ENCODE measurements around the gene TTLL10.
"Not testable (repeated sequence)": the region's sequence is repeated elsewhere in the genome, so short reads cannot be mapped to it uniquely, and the experiment has no call there.

Gene TTLL10

DNA sequence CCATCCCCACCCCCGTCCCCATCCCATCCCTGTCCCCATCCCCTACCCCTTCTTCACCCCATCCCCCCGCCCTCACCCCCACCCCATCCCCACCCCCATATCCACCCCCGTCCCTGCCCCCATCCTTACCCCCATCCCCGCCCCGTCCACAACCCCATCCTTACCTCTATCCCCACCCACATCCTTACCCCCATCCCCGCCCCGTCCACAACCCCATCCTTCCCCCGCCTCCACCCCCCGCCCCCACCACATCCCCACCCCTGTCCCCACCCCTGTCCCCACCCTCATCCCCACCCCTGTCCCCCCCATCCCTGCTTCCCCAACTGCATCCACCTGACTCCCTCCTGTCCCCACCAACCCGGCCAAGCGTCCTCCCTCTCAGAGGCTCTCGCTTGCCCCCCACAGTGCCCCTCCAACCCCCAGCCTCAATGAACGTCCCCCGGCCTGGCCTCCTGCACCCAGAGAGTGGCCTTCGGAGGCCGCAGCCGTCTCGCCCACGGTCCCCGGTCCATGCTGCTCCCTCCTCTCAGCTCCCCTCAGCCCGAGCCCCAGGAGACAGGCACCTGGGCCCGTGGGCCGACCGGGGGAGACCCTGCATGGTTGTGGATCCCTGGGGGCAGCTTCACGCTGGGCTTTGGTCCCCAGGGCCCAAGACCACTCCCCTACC is 32.3 kb upstream of the TTLL10 start:
- DNase-seq, result no peak

DNA sequence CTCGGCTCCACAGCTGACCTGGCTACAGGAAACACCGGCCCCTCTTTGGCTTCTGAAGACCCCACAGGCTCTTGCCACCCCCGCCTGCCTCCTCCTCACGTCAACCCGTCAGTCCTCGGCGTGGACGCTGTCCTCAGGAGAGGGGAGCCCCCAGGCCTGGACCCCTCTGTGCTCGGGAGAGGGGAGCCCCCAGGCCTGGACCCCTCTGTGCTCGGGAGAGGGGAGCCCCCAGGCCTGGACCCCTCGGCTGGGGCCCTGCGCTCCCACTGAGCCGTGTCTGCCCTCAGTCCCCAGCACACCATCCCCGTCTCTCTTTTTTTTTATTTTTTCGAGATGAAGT is 31.8 kb upstream of the TTLL10 start:
- DNase-seq, result no peak

DNA sequence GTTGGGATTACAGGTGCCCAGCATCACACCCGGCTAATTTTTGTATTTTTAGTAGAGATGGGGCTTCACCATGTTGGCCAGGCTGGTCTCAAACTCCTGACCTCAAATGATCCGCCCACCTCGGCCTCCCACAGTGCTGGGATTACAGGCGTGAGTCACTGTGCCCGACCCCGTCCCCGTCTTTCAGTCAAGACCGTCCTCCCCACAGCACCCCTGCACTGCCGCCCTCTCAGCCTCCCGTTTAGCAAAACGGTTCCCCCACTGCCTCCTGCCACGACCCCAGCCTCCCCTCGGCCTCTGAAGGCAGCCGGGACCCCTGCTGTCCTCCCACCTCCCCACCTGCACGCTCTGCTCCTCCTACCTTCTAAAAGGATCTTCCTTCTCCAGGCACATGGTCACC is 31.3 kb upstream of the TTLL10 start:
- DNase-seq, result not testable (repeated sequence)

DNA sequence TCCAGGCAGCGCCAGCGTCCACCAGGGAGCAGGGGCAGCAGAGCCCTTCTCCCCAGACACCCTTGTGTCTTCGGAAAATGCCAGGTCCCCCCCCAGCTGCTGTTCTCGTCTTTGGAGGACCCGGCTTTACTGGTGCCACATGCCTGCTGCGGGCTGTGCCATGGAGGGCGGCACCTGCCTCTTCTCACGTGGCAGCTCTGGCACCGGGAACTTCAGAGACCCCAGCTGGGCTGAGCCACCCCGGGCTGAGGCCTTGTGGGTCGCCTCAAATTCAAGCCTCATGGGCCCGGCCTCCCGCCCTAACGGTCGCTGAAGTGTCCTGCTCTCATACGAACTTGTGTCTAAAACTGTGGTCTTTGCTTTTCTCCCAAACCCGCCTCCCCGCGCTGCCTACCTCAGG is 30.8 kb upstream of the TTLL10 start:
- no peak for DNase-seq

DNA sequence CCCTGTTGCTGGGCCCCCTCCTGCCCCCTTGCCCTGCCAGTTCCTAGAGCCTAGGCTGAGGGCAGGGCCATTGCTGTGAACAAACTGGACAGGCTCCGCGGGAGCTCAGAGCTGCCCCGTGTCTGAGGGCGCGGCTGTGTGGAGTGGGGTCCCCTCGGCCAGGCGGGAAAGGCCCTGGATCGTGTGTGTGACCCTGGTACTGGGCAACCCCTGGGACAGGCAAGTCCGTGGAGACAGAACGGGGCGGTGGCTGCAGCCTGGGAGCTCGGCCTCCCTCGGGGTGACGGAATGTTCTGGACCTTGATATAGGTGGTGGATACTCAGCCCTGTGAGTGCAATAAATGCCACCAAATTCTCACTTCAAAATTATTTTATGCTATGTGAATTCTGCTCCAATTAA is 30.0 kb upstream of the TTLL10 start:
- no peak for DNase-seq

DNA sequence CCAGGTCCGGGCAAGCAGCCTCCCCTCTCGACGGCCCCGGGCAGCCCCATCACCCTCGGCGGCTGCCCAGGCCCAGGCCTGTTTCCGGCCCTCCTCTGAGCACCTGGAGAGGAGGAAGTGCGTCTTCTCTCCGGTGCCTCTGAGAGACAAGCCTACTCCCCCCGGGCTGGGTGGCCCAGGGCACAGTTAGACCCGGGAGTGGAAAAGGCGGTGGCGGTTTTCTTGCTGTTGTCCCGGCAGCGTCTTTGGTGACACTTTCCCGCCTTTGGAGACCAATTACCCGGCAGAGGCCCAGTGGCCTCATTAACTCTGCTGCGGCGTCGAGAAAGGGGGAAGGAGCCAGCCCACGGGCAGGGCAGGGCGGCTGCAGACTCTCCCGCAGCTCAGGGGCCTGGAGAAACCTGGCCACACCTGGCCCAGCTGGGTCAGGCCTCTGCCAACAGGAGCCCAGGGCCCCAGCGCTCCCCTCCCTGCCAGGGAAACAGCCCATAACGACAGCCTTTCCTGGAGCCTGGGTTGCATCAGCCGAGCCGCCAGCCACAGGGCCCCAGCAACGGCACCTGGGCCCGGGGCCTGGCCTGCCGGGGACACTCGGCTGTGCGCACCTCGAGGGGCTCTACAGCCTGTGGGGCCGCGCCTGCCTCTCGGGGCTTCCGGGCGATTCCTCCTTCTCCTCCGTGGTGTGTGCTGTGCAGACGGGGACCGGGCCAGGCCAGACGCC is 29.4 kb upstream of the TTLL10 start:
- no peak for DNase-seq

DNA sequence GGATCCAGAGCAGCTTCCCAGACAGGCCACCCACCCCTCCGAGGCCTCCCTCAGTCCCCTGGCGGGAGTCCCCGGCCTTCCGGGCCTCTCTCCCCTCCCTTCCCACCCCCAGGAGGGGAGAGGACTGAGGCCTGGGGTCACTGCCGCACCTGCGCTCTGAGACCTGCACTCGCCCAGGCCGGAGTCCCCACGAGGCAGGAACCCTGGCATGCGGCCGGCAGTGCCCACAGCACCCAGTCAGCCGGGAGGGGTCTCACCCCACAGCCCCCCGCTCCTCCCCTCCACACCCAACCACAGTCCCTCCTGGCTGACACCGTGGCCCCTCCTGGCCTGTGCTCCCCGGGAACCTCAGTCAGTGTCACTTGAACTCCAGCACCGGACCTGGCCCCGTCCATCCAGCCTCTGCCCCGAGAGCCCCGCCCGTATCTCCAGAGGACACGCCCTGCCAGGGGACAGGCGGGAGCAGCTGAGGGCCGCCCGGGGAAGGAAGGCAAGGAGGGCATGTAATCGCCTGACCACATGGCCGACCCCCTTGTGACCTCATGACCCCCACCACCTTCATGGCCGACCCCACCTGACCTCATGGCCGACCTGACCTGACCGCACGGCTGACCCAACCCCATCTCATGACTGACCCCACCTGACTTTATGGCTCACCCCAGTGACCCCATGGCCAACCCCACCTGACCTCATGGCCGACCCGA is 28.7 kb upstream of the TTLL10 start:
- DNase-seq, result no peak

DNA sequence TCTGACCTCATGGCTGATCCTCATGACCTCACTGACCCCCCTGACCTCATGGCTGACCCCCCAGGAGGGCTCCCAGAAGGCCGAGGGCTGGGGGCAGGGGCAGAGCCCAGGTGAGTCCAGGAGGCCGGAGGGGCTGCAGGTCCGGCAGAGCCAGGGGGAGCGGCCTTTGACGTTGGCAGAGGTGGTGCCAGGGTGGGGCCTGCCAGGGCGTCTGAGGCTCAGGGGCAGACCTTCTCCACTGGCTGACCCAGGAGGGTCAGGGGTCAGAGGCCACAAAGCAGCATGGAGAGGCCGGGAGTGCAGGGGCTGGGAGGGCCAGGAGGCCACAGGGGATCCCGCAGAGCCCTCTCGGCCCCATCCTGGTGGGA is 28.1 kb upstream of the TTLL10 start:
- DNase-seq, result no peak

DNA sequence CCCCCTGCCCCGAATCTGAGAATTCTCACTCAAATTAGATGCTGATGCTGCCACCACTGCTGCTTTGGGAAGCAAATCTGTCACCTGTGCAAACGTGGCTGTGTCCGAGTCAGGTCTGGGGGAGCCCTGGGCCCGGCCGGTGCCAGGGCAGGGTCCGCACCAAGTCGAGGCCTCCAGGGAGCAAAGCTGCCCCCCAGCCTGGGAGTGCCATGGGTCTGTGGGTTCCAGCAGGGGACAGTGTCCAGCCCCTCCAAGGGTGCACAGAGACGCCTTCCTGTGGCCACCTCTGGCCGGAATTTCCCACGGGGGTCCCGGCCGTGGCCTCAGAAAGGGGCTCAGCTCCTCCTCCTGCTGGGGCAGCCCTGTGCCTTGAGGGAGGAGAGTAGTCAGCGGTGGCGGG is 27.7 kb upstream of the TTLL10 start:
- no peak for DNase-seq

DNA sequence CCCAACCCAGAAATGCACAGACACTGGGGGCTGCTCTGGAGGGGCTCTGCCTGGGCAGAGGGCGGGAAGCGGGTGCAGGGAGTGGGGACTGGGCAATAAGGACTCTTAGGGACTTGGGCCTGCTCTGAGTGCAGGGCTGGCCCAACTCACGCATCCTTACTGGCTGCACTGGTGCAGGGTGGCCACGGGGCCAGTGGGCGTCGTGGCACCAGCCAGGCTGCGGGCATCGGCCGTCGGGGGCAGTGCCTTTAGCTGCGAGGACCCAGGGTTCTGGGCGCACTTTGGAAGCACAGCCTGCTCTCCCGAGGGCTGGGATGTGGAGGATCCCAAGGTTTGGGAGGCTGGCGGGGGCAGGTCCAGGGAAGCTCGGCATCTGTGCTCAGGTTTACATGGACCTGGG is 27.1 kb upstream of the TTLL10 start:
- no peak for DNase-seq

DNA sequence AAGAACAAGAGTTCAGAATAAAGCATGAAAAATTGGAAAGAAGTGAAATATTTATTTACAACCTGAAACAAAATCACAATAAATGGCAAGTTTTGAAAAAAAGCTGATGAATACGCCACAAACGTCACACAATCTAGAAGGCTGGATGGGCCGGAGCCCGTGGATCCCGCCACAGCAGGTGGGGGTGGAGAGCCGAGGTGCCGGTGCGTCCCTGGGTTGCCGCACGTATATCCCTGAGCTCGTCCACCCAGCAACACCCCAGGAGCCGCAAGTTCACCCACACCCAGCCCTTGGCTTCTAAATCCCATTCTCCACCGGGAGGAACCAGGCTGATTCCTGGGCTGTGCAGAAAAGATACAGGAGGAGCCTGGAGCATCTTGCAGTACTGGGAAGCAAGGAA is 25.6 kb upstream of the TTLL10 start:
- no peak for DNase-seq

DNA sequence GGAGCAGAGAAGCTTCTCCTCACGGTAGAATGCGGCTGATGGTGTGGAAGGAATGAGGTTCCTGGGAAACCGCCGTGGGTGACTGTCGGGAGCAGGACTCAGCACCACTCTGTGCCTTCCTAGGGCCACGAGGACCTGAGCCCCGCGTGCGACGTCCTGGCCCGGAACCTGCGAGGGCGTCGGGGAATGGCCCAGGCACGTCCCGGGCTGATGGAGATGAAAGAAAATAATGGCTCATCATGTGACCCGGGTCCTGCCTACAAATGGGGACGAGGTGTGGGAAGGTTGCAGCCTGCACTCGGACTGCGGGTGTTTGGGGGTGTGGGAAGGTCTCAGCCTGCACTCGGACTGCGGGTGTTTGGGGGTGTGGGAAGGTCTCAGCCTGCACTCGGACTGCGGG is 25.1 kb upstream of the TTLL10 start:
- no peak for DNase-seq

DNA sequence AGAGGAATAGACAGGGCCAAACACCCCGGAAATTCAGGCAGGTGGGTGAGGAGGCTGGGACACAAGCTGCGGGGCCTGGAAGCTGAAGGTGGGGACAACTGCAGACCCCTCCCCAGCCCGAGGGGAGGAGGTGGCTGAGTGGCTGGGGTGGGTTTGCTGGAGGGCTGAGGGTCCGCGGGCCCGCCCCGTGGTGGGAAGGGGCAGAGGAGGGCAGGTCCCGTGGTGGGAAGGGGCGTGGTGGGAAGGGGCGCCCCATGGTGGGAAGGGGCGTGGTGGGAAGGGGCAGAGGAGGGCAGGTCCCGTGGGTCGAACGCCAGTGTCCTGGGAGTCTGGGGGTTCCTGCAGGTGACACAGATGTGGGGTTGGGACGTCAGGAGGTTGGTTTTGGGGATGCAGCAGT is 24.3 kb upstream of the TTLL10 start:
- no peak for DNase-seq

DNA sequence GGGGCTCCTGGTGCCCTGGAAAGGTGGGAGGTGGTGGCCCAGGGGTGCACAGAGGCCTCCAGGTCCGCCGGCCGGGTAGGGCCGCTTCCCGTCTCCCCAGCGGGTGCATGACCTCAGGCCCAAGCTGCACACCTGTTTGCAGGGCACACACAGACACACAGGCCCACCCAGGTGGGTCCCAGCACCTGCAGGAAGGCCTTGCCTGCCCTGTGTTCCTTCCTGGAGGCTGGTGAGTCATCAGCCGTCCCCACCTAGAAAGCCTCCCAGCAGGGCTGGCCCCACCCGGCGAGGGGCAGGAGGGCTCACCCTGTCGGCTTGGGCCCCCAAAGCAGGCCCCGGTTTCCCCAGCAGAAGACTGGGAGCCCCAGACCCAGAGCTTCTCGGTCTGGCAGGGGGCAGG is 23.6 kb upstream of the TTLL10 start:
- no peak for DNase-seq

DNA sequence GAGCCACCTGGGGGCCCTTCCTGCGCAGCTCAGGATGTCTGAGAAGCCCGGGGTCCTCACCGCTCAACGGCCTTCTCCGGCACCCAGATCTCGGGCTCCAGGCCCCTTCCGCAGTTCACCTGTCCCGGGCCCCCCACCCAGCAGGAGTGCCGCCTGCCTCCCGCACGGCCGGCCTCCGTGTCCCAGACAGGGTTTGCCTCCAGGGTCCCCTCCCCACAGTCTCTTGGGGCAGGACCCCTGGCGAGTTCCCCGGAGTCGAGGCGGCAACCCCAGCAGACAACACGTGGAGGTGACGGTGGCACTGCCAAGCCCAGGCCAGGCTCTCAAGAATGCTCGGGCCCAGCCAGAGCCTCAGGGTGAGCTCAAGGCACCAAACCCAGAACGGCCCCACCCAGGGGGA is 22.4 kb upstream of the TTLL10 start:
- DNase-seq, result no peak

DNA sequence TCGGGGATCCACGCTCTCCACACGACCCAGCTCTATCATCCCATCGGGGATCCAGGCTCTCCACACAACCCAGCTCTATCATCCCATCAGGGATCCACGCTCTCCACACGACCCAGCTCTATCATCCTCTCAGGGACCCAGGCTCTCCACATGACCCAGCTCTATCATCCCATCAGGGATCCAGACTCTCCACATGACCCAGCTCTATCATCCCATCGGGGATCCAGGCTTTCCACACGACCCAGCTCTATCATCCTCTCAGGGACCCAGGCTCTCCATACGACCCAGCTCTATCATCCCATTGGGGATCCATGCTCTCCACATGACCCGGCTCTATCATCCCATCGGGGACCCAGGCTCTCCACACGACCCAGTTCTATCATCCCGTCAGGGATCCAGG is 21.2 kb upstream of the TTLL10 start:
- DNase-seq, result not testable (repeated sequence)

DNA sequence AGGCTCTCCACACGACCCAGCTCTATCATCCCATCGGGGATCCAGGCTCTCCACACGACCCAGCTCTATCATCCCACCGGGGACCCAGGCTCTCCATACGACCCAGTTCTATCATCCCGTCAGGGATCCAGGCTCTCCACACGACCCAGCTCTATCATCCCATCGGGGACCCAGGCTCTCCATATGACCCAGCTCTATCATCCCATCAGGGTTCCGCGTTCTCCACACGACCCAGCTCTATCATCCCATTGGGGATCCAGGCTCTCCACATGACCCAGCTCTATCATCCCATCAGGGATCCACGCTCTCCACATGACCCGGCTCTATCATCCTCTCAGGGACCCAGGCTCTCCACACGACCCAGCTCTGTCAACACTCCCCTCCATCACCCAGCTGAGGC is 20.5 kb upstream of the TTLL10 start:
- not testable (repeated sequence) for DNase-seq

DNA sequence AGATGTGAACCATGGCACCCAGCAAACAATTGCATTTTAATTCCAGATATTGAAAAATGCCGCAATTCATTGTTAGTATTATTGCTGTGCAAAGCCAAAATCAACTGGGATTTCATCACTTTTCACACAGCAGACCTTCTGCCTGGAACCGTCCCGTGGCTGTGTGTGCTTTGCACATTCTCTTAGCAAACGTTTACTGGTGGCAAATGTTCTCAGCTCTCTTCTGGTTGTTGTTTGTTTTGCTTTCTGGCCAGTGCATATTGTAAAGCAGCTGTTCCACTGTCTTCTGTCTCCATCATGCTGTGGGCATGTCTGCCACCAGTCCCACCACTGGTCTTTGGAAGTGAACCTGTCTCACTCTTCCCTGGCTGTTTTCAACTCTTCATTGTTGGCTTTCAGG is 19.8 kb upstream of the TTLL10 start:
- no peak for DNase-seq

DNA sequence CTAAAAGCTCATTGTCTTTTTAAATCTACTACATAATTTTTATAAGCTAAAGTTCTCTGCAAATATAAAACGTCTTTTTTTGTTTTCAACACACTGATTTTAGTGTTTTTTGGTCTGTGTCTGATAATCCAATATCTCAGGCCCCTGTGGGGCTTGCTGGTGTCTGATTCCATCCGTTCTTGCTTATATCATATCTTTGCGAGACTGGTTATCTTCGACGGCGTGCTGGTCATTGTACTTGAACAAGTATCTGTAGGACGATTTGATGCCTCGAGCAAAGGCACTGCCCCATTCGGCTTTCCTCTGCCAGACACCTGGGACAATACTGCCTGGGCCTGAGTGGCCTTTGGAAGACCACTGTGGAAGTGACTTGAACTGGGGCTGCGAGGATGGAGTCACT is 18.4 kb upstream of the TTLL10 start:
- DNase-seq, result no peak

DNA sequence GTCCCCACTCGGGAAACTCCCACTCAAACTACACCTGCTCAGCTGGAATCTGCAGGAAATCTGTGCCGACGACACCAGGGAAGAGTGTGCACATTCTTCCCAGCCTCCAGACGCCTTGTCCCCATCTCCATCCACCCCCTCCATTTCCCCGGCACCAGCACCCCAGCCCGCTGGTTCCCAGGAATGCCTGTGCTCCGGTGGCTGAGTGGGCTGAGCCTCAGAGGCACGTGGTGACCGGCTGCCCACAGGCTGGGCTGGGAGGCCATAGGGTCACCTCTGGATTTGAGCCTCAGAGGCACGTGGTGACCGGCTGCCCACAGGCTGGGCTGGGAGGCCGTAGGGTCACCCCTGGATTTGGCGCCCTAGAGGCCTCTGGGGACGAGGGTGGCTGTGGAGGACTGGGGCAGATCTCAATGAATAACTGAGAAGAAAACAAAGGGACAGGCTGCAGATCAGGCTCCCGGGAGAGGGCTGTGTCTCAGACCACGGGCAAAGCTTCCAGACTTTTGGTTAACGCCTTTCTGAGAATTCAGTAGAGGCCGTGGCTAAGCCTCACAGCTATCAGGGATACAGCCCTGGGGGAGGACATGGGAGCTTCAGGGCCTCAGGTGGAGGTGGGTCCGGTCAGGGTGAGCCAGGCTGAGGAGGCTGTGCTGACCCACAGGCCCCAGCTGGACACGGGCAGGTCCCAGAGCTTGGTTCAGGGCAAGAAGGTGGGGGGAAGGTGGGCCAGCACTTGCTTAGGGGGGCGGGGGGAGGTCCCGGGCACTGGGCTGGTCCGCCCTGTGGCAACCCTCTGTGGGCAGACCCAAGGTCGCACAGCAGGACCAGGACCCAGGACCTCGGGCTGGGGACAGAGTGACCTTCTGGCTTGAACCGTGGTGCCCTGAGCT is 17.3 kb upstream of the TTLL10 start:
- no peak for DNase-seq

DNA sequence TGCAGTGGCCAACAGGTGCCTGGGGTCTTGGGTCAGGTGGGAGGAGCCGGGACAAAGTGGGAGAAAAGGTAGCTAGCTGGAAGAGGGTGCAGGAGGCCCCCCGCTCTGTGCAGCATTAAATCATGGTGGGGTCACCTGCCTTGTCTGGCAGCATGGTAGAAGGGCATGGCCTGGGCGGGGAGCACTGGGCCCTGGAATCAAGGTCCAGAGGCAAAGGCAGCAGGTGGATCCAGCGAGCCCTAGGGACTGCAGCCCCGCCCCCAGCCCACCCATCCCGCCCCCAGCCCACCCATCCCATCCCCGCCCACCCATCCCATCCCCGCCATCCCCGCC is 16.7 kb upstream of the TTLL10 start:
- no peak for DNase-seq

DNA sequence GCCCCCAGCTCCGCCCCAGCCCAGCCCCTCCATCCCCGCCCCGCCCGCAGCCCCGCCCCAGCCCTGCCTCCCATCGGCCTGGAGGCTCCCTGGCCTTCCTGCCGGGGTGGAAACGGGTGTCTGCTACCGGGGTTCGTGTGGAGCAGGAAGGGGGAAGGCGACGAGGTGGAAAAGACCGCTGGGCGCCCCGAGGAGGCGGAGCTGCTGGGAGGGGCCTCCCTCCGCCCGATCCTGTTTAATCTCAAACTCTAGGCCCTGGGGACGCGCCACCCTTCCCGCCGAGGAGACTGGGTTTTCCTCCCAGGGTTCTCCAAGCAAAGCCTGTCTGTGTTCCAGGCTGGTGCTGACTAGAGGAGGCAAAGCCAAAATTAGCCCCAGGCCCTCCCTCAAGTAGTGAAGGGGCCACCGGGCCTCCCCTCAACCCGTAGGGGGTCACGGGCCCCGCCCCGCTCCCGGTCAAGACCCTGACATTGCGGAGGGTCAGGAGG is 16.2 kb upstream of the TTLL10 start:
- peak; percentile 34 for DNase-seq

DNA sequence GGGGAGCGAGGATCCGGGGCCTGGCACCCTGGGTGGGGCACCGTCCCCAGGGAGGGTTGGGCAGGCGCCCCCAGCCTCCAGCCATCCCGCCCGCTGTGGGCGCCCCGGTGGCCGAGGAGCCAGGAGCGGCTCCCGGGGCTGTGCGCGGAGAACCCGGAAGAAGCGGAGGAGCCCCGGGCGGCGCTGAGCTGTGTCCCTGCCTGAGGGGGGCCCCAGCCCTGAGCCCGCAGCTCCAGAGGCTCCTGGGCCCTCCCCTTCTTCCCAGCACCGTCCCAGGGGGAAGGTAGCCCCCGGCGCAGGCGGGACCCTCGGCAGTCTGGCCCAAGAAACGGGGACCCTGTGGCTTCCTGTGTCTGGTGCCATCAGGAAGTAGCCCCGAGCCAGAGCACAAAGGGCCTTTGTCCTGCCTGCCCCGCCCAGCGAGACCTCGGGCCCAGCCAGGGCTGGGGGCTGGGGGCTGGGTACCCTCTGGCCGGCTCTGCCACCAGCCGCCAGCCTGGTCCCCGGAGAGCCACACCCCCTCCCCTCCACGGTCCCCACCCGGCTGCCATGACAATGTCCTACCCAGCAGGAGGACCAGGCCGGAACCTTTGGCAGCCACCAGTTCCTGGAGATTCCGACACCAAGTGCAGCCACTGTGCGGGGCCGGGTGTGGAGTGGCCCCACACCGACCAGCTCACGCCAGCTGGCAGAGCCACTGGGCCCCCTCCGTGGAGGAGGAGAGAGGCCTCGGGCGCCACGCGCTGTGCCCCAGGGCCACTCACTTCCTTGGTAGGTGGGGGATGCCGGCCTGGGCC is 15.6 kb upstream of the TTLL10 start:
- no peak for DNase-seq
